NCI-H1436 treated with DMSO at 0.1 percent for 48 hours (cell line): ENCODE measurements around the gene SYN1.
"Not testable (repeated sequence)": the region's sequence is repeated elsewhere in the genome, so short reads cannot be mapped to it uniquely, and the experiment has no call there.

Experiments used
- DNase-seq: peaks from one replicate; lab custom pipeline; 2025; lab: John Stamatoyannopoulos, UW

The SYN1 gene

GRCh38 chrX:47633689-47634590 lies 14.3 kb upstream of the SYN1 start:
- no peak for DNase-seq

- DNase-seq: no peak
These were observed 13.0 kb upstream of the SYN1 start for GRCh38 chrX:47632666-47633065.

DNA sequence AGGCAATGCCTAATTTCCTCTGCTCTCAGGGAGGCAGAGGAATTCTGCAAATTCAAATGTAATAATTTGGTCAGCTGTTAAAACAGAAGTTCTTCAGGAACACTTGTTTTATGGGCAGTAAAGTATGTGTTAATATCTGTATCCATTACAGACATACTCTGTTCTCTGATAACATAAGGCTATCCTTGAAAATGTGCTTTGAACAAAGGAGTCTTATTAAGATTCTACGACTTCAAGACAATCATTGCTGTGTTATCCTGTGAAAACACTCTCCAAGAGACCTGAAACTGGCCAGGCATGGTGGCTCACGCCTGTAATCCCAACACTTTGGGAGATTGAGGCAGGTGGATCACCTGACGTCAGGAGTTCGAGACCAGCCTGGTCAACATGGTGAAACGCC lies 12.0 kb upstream of the SYN1 start:
- no peak for DNase-seq

GRCh38 chrX:47629419-47630200 lies 10.0 kb upstream of the SYN1 start, which contains the start of gene CFP:
Gene CFP (minus strand): TSS chrX:47629930. CDS start chrX:47629844, 86 bp downstream.
- DNase-seq: no peak

GRCh38 chrX:47628982-47629381 lies 9.3 kb upstream of the SYN1 start:
- no peak for DNase-seq

DNA sequence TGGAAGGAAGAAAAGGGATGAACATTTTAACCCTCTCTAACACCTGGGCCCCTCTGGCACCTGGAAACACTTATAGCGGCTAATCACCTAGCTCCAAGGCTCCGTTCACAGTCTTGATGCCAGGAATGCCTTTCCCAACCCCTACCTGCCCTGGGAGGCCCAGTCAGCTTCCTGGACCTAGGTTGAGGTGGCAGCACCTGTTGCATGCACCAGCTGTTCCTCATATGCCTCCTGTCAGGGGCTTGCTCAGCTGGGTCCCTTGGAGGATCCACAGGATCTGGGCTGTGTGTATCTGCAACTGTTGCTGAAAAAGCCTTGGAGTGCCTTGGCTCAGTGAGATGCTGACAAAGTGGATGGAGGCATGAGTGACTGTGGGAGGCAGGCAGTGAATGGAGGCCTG lies 5.7 kb upstream of the SYN1 start:
- DNase-seq: no peak

DNA sequence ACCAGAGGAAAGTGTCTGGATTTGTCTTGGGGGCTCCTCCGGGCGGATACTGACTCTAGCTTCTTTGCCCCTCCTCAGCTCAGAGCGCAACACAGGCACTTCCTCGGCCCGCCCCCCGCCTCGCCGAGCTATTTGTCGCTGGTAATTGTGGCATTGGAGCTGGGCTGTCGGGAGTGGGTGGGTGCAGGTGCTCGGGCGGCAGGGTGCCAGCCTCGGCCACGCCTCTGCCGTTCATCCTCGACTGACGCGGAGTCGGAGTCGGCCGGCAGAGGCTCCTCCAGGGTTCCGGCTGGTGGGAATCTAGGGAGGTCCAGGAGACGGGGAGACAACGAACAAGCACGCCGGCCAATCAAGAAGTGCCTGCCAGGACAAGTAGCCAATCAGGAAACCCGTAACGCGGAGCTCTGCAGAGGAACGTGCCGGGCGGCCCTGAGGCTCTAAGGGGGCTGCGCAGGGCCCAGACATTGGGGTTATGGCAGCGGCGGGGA lies 3.9 kb upstream of the SYN1 start:
- peak; percentile 52 for DNase-seq

- no peak for DNase-seq
These were observed 2.2 kb upstream of the SYN1 start for GRCh38 chrX:47621851-47622250.

DNA sequence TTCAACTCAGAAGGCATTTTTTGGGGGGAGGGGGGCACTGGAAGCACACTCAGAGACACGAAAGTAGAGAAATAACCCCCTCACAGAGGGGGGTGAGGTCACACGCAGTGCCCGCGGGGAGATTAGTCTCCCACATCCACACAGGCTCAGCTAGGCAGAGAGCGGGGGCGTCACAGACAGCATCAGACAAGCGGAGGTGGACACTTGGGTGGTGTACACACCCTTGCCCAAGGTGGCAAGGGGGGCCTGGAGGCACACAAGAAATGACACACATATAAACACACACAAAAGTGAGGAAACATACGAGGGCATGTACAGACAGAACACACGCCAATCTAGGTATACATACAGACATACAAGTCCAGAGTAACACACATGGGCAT lies 637 bp upstream of the SYN1 start:
- DNase-seq: no peak

GRCh38 chrX:47618923-47619485 lies 653 bp downstream of the SYN1 start:
- DNase-seq: no peak

- no peak for DNase-seq
These were observed 5.0 kb downstream of the SYN1 start for GRCh38 chrX:47614618-47615017.

- DNase-seq: no peak
These were observed 6.6 kb downstream of the SYN1 start for GRCh38 chrX:47613082-47613481.

DNA sequence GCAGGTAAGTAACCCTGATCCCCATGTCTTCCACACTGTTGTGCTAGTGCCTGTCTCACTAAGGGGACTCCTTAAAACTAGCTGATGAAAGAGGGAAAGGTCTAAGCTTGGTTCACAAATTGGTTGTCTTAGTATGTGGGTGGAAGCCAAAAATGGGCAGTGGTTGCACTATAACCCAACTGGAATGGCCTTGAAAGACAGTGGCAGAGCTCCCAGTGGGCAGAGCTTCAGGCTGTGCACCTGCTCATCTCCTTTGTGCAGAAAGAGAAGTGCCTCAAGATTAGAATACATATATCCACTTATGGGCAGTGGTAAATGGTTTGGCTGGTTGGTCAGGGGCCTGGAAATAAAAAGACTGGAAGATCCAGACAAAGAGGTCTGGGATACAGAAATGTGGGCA lies 7.2 kb downstream of the SYN1 start:
- DNase-seq: no peak

GRCh38 chrX:47611926-47612325 lies 7.7 kb downstream of the SYN1 start:
- no peak for DNase-seq

DNA sequence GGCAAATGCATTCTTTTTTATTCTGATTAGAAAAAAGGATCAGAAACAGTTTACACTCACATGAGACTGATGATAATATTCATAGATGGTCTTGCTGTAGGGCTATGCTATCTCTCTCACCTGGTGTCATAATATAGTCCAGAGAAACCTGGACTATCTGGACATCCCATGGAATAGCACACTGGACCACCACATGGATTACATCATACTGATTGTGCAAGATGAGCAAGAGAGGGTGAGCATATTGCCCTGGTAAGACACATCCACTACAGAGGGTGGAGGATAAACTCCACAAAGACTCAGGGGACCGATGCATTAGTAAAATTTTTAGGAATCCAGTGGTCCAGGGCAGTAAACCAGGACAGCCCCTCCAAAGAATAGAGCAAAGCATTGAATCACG lies 8.2 kb downstream of the SYN1 start:
- no peak for DNase-seq

DNA sequence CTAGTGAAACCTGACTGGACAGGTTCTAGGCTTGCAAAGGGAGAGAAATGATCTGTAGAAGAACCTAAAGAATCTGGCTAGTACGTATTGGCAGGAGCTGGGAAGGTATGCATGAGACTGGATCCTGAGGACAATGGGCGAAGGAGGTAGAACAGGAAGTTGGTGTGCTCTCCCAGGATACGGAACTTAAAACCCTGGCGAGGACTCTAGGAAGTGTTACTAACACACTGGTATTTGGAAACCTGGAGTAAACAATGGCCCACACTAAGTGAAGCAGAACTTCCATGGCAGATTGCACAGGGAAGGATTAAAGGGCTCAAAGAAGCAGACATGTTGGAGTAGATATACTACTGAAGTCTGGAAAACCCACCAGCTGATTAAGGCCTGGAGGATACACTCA lies 9.1 kb downstream of the SYN1 start:
- DNase-seq: no peak

GRCh38 chrX:47608130-47608810 lies 11.4 kb downstream of the SYN1 start:
- no peak for DNase-seq

- no peak for DNase-seq
These were observed 12.6 kb downstream of the SYN1 start for GRCh38 chrX:47607091-47607490.

DNA sequence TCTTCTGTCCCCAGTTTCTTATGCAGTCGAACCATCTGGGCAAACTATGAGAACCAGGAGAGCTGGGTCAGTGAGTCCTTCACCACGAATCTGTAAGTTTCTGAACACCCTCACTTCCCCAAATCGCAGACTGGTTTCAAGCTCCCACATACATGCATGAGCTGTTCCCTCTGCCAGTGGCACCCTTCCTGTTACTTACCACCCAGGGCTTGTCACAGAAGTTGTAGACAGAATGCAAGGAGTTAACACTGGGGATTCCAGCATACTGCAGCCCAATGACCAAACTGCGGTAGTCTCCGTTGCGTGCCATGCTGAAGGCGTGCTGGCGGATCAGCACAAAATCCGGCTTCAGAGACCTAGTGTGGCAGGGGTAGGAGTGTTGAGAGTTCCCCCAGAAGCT lies 14.6 kb downstream of the SYN1 start:
- no peak for DNase-seq

- DNase-seq: not testable (repeated sequence)
These were observed 16.5 kb downstream of the SYN1 start for GRCh38 chrX:47603125-47603524.

DNA sequence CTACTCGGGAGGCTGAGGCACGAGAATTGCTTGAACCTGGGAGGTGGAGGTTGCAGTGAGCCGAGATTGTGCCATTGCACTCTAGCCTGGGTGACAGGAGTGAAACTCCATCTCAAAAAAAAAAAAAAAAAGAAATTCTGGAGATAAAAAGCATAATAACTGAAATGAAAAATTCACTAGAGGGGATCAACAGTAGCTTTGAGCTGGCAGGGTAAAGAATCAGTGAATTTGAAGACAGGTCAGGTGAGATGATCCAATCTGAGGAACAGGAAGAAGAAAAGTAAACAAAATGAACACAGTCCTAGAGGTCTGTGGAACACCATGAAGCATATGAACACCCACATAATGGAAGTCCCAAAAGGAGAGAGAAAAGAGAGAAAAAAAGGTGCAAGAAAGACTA lies 22.4 kb downstream of the SYN1 start:
- DNase-seq: no peak

DNA sequence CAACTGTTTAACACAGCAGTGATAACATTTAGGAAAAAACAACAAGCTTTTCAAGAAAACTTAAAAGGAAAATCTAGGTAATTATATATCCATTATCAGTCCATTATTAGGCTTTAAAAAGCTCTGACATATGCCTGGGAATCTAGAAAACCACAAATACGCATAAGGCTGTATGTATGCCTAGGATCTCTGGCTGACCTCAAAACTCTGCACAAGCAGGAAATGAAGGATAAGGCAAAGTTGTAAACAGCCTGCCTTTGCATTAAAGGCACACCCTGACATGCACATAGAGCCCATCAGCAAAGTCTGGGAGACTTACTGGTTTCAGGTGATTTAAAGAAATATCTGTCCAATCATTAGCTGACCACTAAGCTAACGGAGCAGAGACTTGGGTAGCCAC lies 23.4 kb downstream of the SYN1 start:
- DNase-seq: no peak
